A549 (cell line): ENCODE data around the gene MEG3.

Experiments used
- CTCF ChIP-seq: fragments of >200 bp; sonication (Bioruptor Twin); formaldehyde crosslinking; IDR thresholded peaks from 3 replicates; pipeline ENCODE4 v1.5.1; 2016
- NR3C1 ChIP-seq: fragments of >200 bp; sonication (Bioruptor Twin); formaldehyde crosslinking; IDR thresholded peaks from 3 replicates; pipeline ENCODE4 v1.6.1; 2017
- POLR2A ChIP-seq: IDR thresholded peaks from 2 replicates; pipeline ENCODE4 v1.6.1; 2012; ENCODE audit warnings: mild to moderate bottlenecking, low read length
- RAD21 ChIP-seq, 2 experiments: fragments of >200 bp in 1 of 2; sonication (Bioruptor Twin) in 1 of 2; formaldehyde crosslinking in 1 of 2; IDR thresholded peaks in 1 of 2; conservative IDR thresholded peaks in 1 of 2; 2 replicates in 1 of 2; 3 replicates in 1 of 2; pipeline ENCODE4 v1.6.1; 2012 to 2018; ENCODE audit warnings: inconsistent platforms in 1 of 2

- no peak for TF ChIP-seq NR3C1
- TF ChIP-seq RAD21 (conservative IDR thresholded peaks at IDR 0.05 in 1 of 2, IDR thresholded peaks at IDR 0.05 in 1 of 2) = no peak
- TF ChIP-seq POLR2A = no peak
- TF ChIP-seq CTCF = no peak
Observed at GRCh38 chr14:100830681-100831080, 4.8 kb downstream of the MEG3 start.
